Subcutaneous abdominal adipose tissue (tissue), 5 donors: ENCODE measurements around the gene USP4.
A peak's percentile ranks its signal among the peaks of the same experiment; 100 is the strongest.
"Not testable (repeated sequence)": the region's sequence is repeated elsewhere in the genome, so short reads cannot be mapped to it uniquely, and the experiment has no call there.

Source experiments
- H3K27ac ChIP-seq: one replicate; pipeline ENCODE4 v1.7.0; 2013; ENCODE audit warnings: low read depth, mild to moderate bottlenecking, inconsistent platforms, low read length, moderate library complexity
- H3K27me3 ChIP-seq, 5 donors: one replicate each; pipeline ENCODE4 v1.7.0; 2013; ENCODE audit warnings: low read length in 5 of 5, inconsistent platforms in 1 of 5; ENCODE audit not compliant: control insufficient read depth in 5 of 5, insufficient read depth in 4 of 5
- H3K36me3 ChIP-seq, 5 donors: one replicate each; pipeline ENCODE4 v1.7.0; 2013; ENCODE audit warnings: low read length in 5 of 5; ENCODE audit not compliant: control insufficient read depth in 5 of 5, insufficient read depth in 5 of 5
- H3K4me1 ChIP-seq, 5 donors: one replicate each; pipeline ENCODE4 v1.7.0; 2013; ENCODE audit warnings: low read length in 5 of 5, mild to moderate bottlenecking in 3 of 5, moderate library complexity in 1 of 5; ENCODE audit not compliant: control insufficient read depth in 5 of 5, insufficient read depth in 5 of 5
- H3K4me3 ChIP-seq, 5 donors: one replicate each; pipeline ENCODE4 v1.7.0; 2013; ENCODE audit warnings: low read length in 5 of 5, low read depth in 1 of 5
- H3K9ac ChIP-seq, 5 donors: one replicate each; pipeline ENCODE4 v1.7.0; 2013; ENCODE audit warnings: low read length in 5 of 5, mild to moderate bottlenecking in 4 of 5, moderate library complexity in 3 of 5
- H3K9me3 ChIP-seq, 5 donors: one replicate each; pipeline ENCODE4 v1.7.0; 2013; ENCODE audit warnings: low read length in 5 of 5; ENCODE audit not compliant: control insufficient read depth in 5 of 5
- donor health status: healthy.
- donor health status: healthy.
- donor health status: healthy.
- donor health status: healthy.
- donor health status: healthy.

The USP4 gene

GRCh38 chr3:49329186-49329585, 10.7 kb downstream of the USP4 start:
- no peaks in the 10 kb centered on the region for H3K9me3 ChIP-seq
- peaks cover 14 to 79% (median 50%) of the 10 kb centered on the region in 5 donors for H3K36me3 ChIP-seq
- peaks cover 0 to 15% (median 7%) of the 10 kb centered on the region in 5 donors for H3K4me1 ChIP-seq
- H3K9ac ChIP-seq, result no peak overlapping the region
- no peaks in the 10 kb centered on the region for H3K27me3 ChIP-seq
- H3K27ac ChIP-seq, result no peak overlapping the region
- H3K4me3 ChIP-seq, result no peak overlapping the region

DNA sequence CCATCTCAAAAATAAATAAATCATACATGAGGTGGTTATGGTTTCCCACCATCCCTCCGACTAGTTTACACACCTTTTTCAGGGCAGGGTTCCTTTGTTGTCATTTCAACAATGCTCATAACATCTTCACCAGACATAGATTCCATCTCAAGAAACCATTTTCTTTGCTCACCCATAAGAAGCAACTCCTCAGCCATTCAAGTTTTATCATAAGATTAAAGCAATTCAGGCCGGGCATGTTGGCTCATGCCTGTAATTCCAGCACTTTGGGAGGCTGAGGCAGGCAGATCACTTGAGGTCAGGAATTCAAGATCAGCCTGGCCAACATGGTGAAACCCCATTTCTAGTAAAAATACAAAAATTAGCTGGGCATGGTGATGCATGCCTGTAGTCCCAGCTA, 11.5 kb downstream of the USP4 start:
- H3K9me3 ChIP-seq, H3K4me1 ChIP-seq, H3K4me3 ChIP-seq, H3K27me3 ChIP-seq, H3K9ac ChIP-seq, H3K27ac ChIP-seq: not testable (repeated sequence)
- peaks cover 13 to 79% (median 56%) of the 10 kb centered on the region in 5 donors for H3K36me3 ChIP-seq

DNA sequence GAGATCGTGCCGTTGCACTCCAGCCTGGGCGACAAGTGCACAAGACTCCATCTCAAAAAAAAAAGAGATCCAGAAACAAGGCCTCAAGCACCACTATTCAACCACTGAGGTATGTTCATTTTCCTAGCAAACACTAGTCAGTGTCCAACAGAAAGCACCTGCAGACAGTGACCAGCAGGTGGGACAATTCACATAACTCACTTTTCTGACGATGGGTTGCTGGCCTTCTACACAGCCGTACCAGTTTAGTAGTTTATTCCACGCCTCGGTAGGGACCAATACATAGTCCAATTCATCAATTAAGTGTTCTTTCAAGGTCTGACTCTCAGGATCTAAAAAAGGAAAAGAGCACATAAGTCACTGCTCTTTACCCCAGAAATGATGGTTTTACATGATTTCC, 12.4 kb downstream of the USP4 start:
- H3K27me3 ChIP-seq, result no peaks in the 10 kb centered on the region
- H3K36me3 ChIP-seq, result peaks cover 12 to 75% (median 59%) of the 10 kb centered on the region in 5 donors
- H3K9ac ChIP-seq, result no peak overlapping the region
- no peaks in the 10 kb centered on the region for H3K9me3 ChIP-seq
- no peak overlapping the region for H3K27ac ChIP-seq
- peaks cover 0 to 3% (median 0%) of the 10 kb centered on the region in 5 donors for H3K4me1 ChIP-seq
- no peak overlapping the region for H3K4me3 ChIP-seq

- Histone ChIP-seq H3K27ac (no peak overlapping the region), H3K9me3 (no peaks in the 10 kb centered on the region), H3K4me1 (no peaks in the 10 kb centered on the region), H3K9ac (no peak overlapping the region), H3K27me3 (no peaks in the 10 kb centered on the region), H3K36me3 (peaks cover 24 to 81% (median 71%) of the 10 kb centered on the region in 5 donors), H3K4me3 (no peak overlapping the region)
These were observed 15.1 kb downstream of the USP4 start for GRCh38 chr3:49324768-49325167.

- Histone ChIP-seq H3K4me3 (no peak overlapping the region), H3K27me3 (no peaks in the 10 kb centered on the region), H3K4me1 (peaks cover 0 to 5% (median 0%) of the 10 kb centered on the region in 5 donors), H3K27ac (no peak overlapping the region), H3K9me3 (no peaks in the 10 kb centered on the region), H3K36me3 (peaks cover 11 to 83% (median 48%) of the 10 kb centered on the region in 5 donors), H3K9ac (no peak overlapping the region)
These were observed 23.0 kb downstream of the USP4 start for GRCh38 chr3:49316696-49317457.

DNA sequence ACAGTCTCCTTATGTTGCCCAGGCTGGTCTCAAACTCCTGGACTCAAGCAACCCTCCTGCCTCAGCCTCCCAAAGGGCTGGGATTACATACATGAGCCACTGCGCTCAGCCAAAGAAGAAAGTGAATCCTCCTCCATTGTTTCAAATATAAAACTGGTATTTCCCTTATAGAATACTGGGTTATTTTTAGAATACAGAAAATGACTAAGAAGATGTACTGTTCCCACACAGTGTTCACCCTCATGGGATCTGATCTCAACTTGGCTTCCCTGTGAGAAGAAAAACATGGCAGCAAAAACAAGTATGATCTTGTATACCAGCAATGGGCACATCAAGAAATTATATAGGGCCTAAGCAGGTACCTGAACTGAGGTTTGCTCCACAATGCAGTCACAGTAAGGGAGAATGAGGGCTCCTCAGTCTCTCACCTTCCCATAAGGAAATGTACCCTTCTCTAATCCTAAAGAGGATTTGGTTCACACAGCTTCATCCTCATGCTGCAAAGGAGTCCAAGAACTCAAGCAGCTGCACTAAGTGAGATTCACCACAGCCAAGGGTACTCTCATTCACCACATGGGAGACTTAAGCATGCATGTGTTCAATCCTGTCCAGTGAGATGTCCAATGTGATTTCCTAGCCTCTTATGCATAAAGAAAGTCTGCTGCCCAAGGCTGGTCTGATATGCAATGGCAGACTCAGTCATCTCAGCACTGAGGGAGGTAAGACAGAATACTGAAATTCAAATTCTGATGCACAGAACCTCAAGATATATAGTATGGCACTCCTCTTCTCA, 25.8 kb downstream of the USP4 start:
- no peak overlapping the region for H3K27ac ChIP-seq
- no peaks in the 10 kb centered on the region for H3K9me3 ChIP-seq
- H3K4me1 ChIP-seq, result peaks cover 0 to 5% (median 0%) of the 10 kb centered on the region in 5 donors
- no peaks in the 10 kb centered on the region for H3K27me3 ChIP-seq
- peak overlapping the region in 1 of 5 donors; percentile 20 for H3K9ac ChIP-seq
- H3K4me3 ChIP-seq, result no peak overlapping the region
- peaks cover 5 to 77% (median 49%) of the 10 kb centered on the region in 5 donors for H3K36me3 ChIP-seq

DNA sequence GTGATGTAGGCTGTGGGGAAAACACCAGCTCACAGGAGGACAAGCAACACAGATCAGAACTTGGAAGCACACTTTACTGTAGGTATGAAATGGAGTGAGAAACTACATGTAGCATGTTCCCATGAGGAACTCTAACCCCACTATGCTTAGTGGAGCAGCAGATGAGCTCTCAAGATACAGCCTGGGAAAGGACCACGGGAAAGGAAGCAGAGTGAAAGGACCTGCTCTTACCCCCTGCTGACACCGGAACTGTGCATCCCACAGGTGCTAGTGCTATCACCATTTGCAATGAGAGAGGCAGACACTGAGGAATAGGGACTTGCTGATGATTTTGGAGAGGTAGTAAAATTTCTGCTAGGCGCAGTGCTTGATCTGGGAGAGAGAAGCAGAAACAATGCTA, 28.6 kb downstream of the USP4 start:
- no peak overlapping the region for H3K27ac ChIP-seq
- no peaks in the 10 kb centered on the region for H3K27me3 ChIP-seq
- no peaks in the 10 kb centered on the region for H3K9me3 ChIP-seq
- peaks cover 4 to 72% (median 48%) of the 10 kb centered on the region in 5 donors for H3K36me3 ChIP-seq
- peaks cover 0 to 8% (median 2%) of the 10 kb centered on the region in 5 donors for H3K4me1 ChIP-seq
- no peak overlapping the region for H3K4me3 ChIP-seq
- H3K9ac ChIP-seq, result no peak overlapping the region

GRCh38 chr3:49310677-49311076, 29.2 kb downstream of the USP4 start:
- no peaks in the 10 kb centered on the region for H3K9me3 ChIP-seq
- H3K4me3 ChIP-seq, result no peak overlapping the region
- H3K4me1 ChIP-seq, result peaks cover 0 to 8% (median 2%) of the 10 kb centered on the region in 5 donors
- H3K27ac ChIP-seq, result no peak overlapping the region
- H3K27me3 ChIP-seq, result no peaks in the 10 kb centered on the region
- no peak overlapping the region for H3K9ac ChIP-seq
- H3K36me3 ChIP-seq, result peaks cover 5 to 72% (median 48%) of the 10 kb centered on the region in 5 donors

GRCh38 chr3:49305608-49306007, 34.2 kb downstream of the USP4 start:
- no peak overlapping the region for H3K27ac ChIP-seq
- H3K4me1 ChIP-seq, result peaks cover 0 to 14% (median 0%) of the 10 kb centered on the region in 5 donors
- no peaks in the 10 kb centered on the region for H3K9me3 ChIP-seq
- no peaks in the 10 kb centered on the region for H3K27me3 ChIP-seq
- peaks cover 11 to 85% (median 60%) of the 10 kb centered on the region in 5 donors for H3K36me3 ChIP-seq
- no peak overlapping the region for H3K4me3 ChIP-seq
- no peak overlapping the region for H3K9ac ChIP-seq

DNA sequence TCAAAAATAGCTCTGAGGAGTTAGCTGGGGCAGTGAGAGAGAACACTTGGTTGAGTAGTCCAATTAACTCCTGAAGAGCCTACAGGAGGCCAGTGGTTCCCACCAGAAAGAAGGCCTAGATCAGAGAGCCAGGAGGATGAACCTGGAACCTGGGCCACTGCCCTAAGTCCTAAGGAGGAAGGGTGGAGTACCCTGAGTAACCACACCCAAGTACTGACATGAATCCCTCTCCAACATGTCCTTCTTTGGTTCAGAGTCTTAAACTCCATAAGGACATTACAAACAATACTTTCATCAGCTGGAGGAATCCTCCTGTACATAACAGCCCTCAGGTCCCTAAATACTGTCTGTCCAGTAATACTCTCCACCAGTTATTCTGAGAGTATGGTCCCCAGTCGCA, 37.2 kb downstream of the USP4 start:
- H3K36me3 ChIP-seq, result peaks cover 7 to 86% (median 63%) of the 10 kb centered on the region in 5 donors
- peak overlapping the region in 1 of 5 donors; percentile 25 for H3K9ac ChIP-seq
- H3K9me3 ChIP-seq, result no peaks in the 10 kb centered on the region
- H3K4me3 ChIP-seq, result no peak overlapping the region
- peaks cover 0 to 10% (median 2%) of the 10 kb centered on the region in 5 donors for H3K4me1 ChIP-seq
- no peaks in the 10 kb centered on the region for H3K27me3 ChIP-seq
- H3K27ac ChIP-seq, result no peak overlapping the region
